Stimulated activated CD4-positive, alpha-beta T cell treated with anti-CD3 and anti-CD28 coated beads, Interleukin-15, amount 100 ng/mL, for 48 hours (primary cell): ENCODE data around the gene ARL4C.
"Not testable (repeated sequence)": the region's sequence is repeated elsewhere in the genome, so short reads cannot be mapped to it uniquely, and the experiment has no call there.

Experiments
- DNase-seq, 2 donors: peaks; one replicate each; pipeline ENCODE4 v3.0.0-alpha.2; 2020; ENCODE audit warnings: low read depth in 2 of 2

Gene ARL4C

GRCh38 chr2:234476766-234477165 lies 20.1 kb downstream of the ARL4C start:
- DNase-seq = no peak

- DNase-seq = no peak
These were observed 22.2 kb downstream of the ARL4C start for GRCh38 chr2:234474654-234475053.

DNA sequence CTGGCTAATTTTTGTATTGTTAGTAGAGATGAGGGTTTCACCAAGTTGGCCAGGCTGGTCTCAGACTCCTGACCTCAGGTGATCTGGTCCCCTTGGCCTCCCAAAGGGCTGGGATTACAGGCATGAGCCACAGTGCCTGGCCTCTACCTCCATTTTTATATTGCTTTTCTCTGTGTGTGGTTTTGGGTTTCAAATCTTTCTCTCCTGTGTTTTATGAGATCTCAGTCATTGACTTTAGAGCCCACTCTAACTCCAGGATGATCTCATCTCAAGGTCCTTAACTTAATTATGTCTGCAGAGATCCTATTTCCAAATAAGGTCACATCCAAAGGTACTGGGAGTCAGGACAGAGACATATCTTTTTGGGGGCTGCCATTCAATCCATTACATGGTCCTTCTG lies 24.7 kb downstream of the ARL4C start:
- no peak for DNase-seq

DNA sequence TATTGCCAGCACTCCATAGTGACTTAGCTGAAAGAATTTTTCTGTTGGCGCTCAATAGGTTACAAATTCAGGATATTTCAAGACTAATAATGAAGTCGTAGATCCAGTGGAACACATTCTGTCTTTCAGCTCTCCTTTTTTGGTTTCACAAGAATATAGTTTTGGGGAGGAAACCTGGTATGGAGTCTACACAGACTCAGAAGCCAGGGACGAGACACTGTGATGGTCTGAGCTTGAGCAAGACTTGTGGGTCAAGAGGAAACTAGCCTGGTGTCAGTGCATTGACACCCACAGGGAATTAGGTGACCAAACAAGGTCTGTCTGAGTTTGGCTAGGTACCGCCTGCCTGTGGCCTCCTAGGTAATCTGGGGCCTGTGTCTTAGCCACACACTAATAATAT lies 26.9 kb downstream of the ARL4C start:
- DNase-seq = no peak

DNA sequence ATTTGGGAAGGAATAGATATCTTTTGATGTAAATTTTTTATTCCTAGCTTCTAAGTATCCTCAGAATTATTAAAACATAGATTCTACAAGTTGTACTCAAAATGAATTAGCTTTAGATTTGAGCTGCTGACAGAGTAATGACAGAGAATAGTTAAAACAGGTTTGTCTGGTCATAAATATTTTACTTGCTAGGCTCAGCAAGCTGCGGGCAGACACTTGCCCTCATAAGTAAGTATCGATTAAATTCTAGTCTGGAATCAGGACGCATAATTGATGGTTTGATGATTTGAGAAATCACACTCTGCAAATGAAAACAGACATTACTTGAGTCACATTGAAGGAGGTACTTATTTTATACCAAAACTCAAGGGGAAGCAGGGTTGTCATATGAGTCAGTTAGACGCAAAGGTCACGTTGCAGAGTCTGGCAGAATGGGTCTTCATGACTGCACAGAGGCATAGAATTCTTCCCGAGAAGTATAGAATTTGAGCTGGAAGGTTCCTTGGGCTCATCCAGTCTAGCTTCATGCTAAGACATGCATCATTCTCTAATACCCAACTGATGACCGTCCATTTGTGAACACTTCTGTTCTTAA lies 27.5 kb downstream of the ARL4C start:
- DNase-seq = no peak

DNA sequence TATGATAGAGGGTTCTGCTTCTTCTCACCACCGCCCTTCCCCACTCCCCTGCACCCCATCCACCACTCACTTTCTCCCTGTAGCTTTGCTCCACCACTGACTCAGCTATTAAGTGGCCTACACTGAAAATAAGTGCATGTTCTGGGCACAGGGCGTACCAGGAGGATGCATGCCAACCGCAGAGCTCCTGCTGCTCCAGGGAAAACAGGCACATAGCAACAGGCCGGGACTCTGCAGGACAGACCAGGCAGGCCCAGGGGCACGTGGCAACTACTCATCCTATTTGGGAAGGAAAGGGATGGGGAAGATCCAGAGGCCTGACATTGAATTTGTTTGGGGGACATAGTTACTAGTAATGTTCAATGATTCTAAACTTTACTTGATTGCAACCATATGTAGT lies 28.4 kb downstream of the ARL4C start:
- no peak for DNase-seq

DNA sequence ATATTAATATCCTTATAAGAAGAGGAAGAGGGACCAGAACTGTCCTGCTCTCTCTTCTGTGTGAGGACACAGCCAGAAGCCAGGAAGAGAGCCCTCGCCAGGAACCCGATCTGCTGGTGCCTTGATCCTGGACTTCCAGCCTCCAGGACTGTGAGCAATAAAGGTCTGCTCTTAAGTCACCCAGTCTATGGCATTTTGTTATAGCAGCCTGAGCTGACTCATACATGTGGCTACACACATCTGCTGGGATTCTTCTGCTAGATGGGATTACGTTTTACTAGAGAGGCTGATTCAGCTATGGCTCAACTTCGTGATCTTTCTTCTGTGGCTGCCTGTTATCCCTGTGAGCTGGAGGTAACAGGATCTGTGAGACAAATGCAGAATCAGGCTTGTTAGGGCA lies 29.6 kb downstream of the ARL4C start:
- no peak for DNase-seq

DNA sequence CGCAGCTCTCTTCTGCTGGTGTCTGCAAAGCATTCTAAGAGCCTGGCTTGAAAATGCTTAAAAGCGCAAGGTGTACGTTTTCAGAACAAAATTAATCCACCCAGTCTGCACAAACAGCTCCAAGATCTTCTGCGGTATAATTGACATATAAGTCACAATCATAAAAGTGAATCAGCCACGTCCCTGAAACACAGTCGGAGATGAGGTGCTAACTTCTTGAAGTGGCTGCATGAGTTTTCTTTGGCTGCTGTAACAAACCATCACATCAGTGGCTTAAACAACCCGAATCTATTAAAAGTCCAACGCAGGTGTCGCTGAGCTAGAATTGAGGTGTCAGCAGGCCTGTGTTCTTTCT lies 32.6 kb downstream of the ARL4C start:
- DNase-seq = no peak

DNA sequence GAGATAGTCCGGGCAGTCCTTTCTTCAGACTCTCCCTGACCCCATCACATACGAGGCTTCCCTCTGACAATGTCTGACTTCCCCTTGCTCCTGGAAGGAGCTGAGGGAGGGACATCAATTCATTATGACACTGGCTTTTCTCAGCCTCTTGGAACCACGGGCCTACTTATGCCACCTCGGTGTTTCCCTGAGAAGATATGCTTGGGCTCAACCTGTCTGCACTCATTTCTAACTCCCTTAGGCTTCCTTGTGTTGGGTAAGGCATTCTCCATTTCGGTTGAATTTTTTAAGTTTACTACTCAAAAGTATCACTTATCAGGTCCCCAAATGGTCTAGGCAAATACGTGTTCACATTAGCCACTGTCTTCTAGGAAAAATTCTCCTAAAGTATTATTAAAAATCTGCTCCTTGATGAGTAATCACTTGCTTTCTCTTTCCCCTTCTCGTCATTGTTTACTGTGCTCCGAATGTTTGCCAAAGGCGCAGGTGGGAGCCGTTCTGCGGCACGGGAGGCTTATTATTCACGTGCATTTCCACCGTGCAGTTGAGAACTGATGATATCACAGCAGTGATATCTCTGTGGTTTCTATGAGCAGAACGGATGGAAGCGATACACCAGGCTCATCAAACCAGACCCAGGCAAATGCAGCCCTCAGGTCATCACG lies 33.1 kb downstream of the ARL4C start:
- DNase-seq = peak; percentile 56 to 62

- DNase-seq = no peak
These were observed 34.5 kb downstream of the ARL4C start for GRCh38 chr2:234462218-234462992.

DNA sequence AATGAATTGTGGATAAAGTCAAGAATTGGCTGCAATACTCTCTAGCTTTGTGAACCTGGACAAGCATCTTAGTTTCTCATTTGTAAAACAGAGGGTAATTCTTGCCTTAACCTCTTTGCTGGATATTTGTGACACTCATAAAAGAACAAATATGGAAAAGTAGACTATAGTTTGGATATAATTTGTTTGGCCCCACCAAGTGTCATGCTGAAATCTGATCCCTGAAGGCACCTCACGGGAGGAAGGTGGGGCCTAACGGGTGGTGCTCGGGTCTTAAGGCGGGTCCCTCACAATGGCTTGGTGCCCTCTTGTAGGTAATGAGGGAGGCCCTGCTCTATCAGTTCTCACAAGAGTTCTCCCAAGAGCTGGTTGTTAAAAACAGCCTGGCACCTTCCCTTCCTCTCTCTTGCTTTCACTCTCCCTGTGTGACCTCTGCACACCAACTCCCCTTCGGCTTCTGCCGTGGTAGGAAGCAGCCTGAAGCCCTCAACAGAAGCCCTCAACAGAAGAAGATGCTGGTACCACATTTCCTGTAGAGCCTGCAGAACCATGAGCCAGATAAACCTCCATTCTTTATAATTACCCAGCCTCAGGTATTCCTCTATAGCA lies 37.4 kb downstream of the ARL4C start:
- no peak for DNase-seq

- no peak for DNase-seq
These were observed 38.4 kb downstream of the ARL4C start for GRCh38 chr2:234458466-234458865.

DNA sequence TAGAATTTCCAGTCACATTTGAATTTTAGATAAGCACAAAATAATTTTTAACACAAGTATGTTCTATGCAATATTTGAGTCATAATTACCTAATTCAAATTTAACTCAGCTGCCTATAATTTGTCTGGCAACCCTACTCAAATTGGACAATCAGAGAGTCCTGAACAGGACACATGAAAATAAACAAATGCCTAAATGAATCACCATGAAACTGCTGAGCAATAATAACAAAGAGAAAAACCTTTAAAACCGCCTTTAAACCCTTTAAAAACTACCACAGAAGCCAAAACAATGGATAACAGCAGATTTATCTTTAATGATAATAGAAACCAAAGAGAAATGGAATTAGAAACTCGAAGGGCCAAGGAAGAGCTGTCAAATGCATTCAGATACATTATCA lies 39.5 kb downstream of the ARL4C start:
- DNase-seq = no peak

DNA sequence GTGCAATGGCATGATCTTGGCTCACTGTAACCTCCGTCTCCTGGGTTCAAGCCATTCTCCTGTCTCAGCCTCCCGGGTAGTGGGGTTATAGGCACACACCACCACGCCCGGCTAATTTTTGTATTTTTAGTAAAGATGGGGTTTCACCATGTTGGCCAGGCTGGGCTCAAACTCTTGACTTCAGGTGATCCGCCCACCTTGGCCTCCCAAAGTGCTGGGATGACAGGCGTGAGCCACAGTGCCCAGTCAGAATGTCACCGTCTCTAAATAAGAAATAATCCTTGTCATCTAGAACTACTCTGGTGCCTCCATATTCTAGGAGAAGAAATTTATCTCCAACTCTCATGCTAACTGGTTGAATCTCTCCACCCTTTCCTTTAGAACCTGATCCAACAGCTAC lies 41.6 kb downstream of the ARL4C start:
- not testable (repeated sequence) for DNase-seq

GRCh38 chr2:234454433-234454832 lies 42.4 kb downstream of the ARL4C start:
- no peak for DNase-seq

- DNase-seq = no peak
These were observed 43.7 kb downstream of the ARL4C start for GRCh38 chr2:234453216-234453615.

DNA sequence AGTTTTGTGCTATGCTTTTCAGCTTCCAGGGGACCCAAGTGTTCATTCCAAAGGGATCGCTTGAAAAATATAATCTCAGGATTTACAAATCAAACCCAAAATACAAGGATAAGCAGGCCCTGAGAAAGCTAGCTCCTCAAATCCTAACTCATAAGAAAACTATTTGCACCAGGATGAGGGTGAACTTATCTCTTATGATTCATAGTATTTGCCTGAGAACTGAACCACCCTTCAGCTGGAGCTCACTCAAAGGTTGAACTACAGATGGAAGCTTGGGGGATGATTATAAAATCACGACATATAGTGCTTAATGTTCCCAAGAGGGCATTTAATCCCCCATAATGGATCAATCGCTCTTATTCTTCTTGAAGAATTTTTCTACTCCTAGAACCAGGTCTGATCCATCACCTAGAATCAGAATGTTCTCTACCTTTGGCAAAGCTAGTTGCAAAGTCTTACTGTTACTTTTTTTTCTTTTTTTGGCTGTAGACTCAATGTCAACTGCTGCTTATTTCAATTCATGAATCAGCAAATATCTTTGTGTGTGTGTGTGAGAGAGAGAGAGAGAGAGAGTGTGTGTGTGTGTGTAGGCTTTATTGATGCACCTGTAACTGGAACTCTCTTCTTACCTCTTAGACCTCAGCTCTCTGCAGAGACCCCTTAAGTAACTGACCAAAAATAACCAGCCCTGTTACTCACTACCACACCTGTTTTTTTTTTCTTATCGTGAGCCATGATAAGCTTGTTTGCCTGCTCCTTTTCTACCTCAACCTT lies 44.8 kb downstream of the ARL4C start:
- DNase-seq = no peak

GRCh38 chr2:234451242-234451641 lies 45.6 kb downstream of the ARL4C start:
- DNase-seq = no peak

- DNase-seq = no peak
These were observed 46.3 kb downstream of the ARL4C start for GRCh38 chr2:234450431-234451124.

GRCh38 chr2:234448506-234449184 lies 48.2 kb downstream of the ARL4C start:
- DNase-seq = no peak

DNA sequence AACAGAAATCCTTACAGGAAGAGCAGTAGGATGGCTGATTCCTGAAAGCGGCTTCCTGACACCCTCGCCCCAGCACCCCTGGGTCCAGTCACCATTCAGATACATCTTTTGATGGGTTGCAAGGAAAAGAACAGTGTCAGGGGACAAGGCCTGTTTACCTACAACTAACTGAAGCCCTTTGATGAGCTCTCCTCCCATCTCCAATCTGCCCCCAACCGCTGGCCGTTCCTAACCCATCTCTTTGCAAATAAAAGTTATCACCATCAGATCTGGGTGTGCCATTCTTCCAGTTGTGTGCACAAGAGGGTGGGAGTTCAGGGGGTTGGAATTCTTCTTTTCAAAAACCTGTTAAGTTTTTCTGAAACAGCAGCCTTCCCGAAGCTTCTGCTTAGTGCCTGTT lies 48.9 kb downstream of the ARL4C start:
- no peak for DNase-seq
